Lower lobe of right lung (tissue), 2 donors: Measurements from ENCODE around the gene BORCS8. TPM values are rescaled to one million over a fixed set of nuclear protein-coding genes. Genes with fewer than 3 reads are reported as not detected.
"Not testable (repeated sequence)": the region's sequence is repeated elsewhere in the genome, so short reads cannot be mapped to it uniquely, and the experiment has no call there.

Source experiments
- ATAC-seq, 2 donors: fragments of 200-7000 bp; cut with Tn5 transposase; one replicate each; pipeline ENCODE4 v1.9.1; 2020 to 2022; ENCODE audit warnings: mild to moderate bottlenecking in 2 of 2, moderate library complexity in 2 of 2
- DNase-seq: peaks from one replicate; pipeline ENCODE4 v3.0.0-alpha.2; 2020
- H3K27ac ChIP-seq: fragments of 200-600 bp; one replicate; pipeline ENCODE4 v1.8.0; 2022
- H3K27me3 ChIP-seq: fragments of 200-600 bp; one replicate; pipeline ENCODE4 v1.8.0; 2022; ENCODE audit warnings: low read depth
- H3K36me3 ChIP-seq: fragments of 200-600 bp; one replicate; pipeline ENCODE4 v1.8.0; 2022; ENCODE audit warnings: mild to moderate bottlenecking
- H3K4me1 ChIP-seq: fragments of 200-600 bp; one replicate; pipeline ENCODE4 v1.8.0; 2022
- H3K4me3 ChIP-seq: fragments of 200-600 bp; one replicate; pipeline ENCODE4 v1.8.0; 2022; ENCODE audit warnings: mild to moderate bottlenecking
- H3K9me3 ChIP-seq: fragments of 200-600 bp; one replicate; pipeline ENCODE4 v1.8.0; 2022
- CTCF ChIP-seq: fragments of 200-600 bp; IDR thresholded peaks from one replicate; pipeline ENCODE4 v1.8.0; 2022; ENCODE audit warnings: antibody characterized with exemption, mild to moderate bottlenecking
- intact Hi-C: fragments of 100-400 bp; cut with DNase I; formaldehyde crosslinking; loops from one replicate; pipeline ENCODE4 v1.11.0; 2022
- total RNA-seq: library from RNA; stranded (reverse); fragmentation: NEBNext Ultra II Directional; extraction: Animal tissue kit (Norgen Biotek cat#: 25700); gene quantifications from one replicate; pipeline ENCODE4 v1.2.1, GENCODE V29; 2021
- donor health status: DM: no; HTN: yes; CAD: no; lungs with severe emphysema.

BORCS8 gene
- total RNA-seq, 1 donor from 2014 or later = 29.4 TPM

DNA sequence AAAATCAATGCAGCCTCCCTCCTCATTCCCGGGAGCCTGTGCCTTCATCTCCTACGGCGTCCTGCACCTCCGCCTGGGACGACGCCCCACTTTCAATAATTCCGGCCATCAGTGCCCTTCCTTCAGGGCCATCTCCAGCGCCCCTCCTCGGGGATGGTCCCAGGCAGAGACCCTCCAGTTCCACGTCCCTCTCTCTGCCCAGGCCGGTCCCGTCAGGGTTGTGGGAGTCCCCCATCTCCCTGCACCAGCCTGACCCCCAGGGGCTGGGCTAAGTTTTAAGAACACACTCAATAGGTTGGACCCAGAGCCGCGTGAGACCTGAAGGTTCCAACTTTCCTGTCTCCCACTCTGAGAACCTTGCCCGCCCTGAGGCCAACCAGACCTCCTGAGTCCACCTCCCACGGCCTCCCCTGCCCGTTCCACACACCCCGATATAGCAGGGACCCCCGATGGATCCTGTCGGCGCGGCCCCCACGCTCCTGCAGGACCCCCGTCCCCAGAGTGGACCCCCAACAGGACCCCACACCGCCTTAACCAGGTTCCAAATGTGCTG, 54.3 kb downstream of the BORCS8 start:
- DNase-seq = no peak
- Histone ChIP-seq H3K36me3 (no peaks in the 10 kb centered on the region), H3K4me3 (peak overlapping the region; percentile 85), H3K4me1 (peaks cover 10% of the 10 kb centered on the region), H3K27me3 (no peaks in the 10 kb centered on the region), H3K9me3 (no peaks in the 10 kb centered on the region), H3K27ac (peak overlapping the region; percentile 83)
- peak; percentile 7 to 34 for ATAC-seq
- TF ChIP-seq CTCF = no peak
- intact Hi-C loops = no loop called here

GRCh38 chr19:19135713-19136112, 56.2 kb downstream of the BORCS8 start:
- peaks cover 12% of the 10 kb centered on the region for H3K9me3 ChIP-seq
- ATAC-seq, H3K4me3 ChIP-seq, H3K27me3 ChIP-seq, H3K27ac ChIP-seq, intact Hi-C loops, H3K36me3 ChIP-seq, DNase-seq: not testable (repeated sequence)
- H3K4me1 ChIP-seq = peaks cover 10% of the 10 kb centered on the region

DNA sequence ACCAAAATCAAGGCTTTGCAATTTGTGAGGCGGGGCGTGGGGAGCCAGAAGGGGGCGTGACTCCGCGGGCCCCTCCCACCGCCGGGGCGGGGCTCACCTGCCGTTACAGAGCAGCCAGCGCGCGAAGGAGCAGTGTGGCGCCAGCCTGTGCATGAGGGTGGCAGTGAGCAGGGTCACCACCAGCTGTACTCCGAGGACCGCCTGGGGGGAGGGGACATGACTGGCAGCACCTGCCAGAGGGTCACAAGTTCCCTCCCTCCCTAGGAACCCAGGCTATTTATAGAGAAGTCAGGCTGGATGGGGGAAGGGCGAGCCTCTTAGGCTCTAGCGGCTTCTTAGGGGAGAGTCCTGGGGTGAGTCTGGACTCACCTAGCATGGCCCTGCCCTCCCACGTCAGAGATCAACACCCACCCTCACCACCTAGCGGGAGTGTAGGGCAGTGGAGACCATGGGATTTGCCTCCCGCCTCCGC, 57.2 kb downstream of the BORCS8 start:
- peak in 1 of 2 donors; percentile 36 for ATAC-seq
- H3K4me3 ChIP-seq = peak overlapping the region; percentile 23
- peak; percentile 67 for DNase-seq
- no peaks in the 10 kb centered on the region for H3K27me3 ChIP-seq
- peaks cover 12% of the 10 kb centered on the region for H3K9me3 ChIP-seq
- no peak for TF ChIP-seq CTCF
- intact Hi-C loops = no loop called here
- no peak overlapping the region for H3K27ac ChIP-seq
- H3K36me3 ChIP-seq = no peaks in the 10 kb centered on the region
- H3K4me1 ChIP-seq = peaks cover 10% of the 10 kb centered on the region

- Histone ChIP-seq H3K9me3 (peaks cover 12% of the 10 kb centered on the region), H3K36me3 (no peaks in the 10 kb centered on the region), H3K4me3 (no peak overlapping the region), H3K27me3 (no peaks in the 10 kb centered on the region), H3K4me1 (peaks cover 10% of the 10 kb centered on the region), H3K27ac (no peak overlapping the region)
- DNase-seq (no peak), ATAC-seq (no peak)
- intact Hi-C loops = no loop called here
- no peak for TF ChIP-seq CTCF
Observed at GRCh38 chr19:19133985-19134384, 58.0 kb downstream of the BORCS8 start.

GRCh38 chr19:19132912-19133311, 59.0 kb downstream of the BORCS8 start:
- Histone ChIP-seq H3K9me3 (peaks cover 12% of the 10 kb centered on the region), H3K4me3 (no peak overlapping the region), H3K27ac (no peak overlapping the region), H3K36me3 (no peaks in the 10 kb centered on the region), H3K27me3 (no peaks in the 10 kb centered on the region), H3K4me1 (peaks cover 10% of the 10 kb centered on the region)
- ATAC-seq (no peak), DNase-seq (no peak)
- intact Hi-C loops = no loop called here
- TF ChIP-seq CTCF = no peak

DNA sequence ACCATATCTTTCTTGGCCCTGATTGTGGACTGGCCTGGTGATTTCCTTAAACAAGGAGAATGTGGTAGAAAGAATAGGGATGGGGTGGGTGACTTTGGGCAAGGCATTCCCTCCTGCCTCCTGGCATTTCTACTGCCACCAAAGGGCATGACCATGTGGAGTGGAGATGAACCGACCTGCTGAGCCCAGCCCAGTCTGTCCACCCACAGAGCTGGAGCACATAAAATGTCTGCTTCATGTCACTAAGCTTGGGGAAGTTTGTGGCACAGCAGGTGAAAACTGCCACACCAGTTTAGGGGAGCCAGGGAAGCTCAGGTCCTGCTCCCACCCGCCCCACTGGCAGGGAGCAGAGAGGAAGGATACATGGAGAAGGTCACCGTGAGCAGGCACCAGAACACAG, 60.0 kb downstream of the BORCS8 start:
- no peaks in the 10 kb centered on the region for H3K36me3 ChIP-seq
- intact Hi-C loops = no loop called here
- ATAC-seq (no peak), DNase-seq (no peak)
- H3K27me3 ChIP-seq = no peaks in the 10 kb centered on the region
- H3K4me1 ChIP-seq = peaks cover 2% of the 10 kb centered on the region
- no peak overlapping the region for H3K27ac ChIP-seq
- no peak for TF ChIP-seq CTCF
- H3K9me3 ChIP-seq = peaks cover 12% of the 10 kb centered on the region
- H3K4me3 ChIP-seq = no peak overlapping the region

Other genes with a start within 250 kb of the BORCS8 start
- gene SUGP2, start 158.6 kb downstream of the BORCS8 start, total RNA-seq = 72.6 TPM
- 20.2 TPM for gene ARMC6, start 158.5 kb downstream of the BORCS8 start, total RNA-seq
- 16.3 TPM for gene SLC25A42, start 128.2 kb downstream of the BORCS8 start, total RNA-seq
- 28.1 TPM for gene TMEM161A, start 53.7 kb downstream of the BORCS8 start, total RNA-seq
- 2.7 TPM for gene MEF2B, start 21.9 kb downstream of the BORCS8 start, total RNA-seq
- 67.0 TPM for gene RFXANK, start 106 bp upstream of the BORCS8 start, total RNA-seq
- gene NR2C2AP, start 11.3 kb upstream of the BORCS8 start, total RNA-seq = 12.9 TPM
- gene NCAN, start 19.8 kb upstream of the BORCS8 start, total RNA-seq = not detected
- 0.65 TPM for gene TM6SF2, start 81.1 kb upstream of the BORCS8 start, total RNA-seq
- 41.4 TPM for gene SUGP1, start 128.4 kb upstream of the BORCS8 start, total RNA-seq
- gene MAU2, start 128.7 kb upstream of the BORCS8 start, total RNA-seq = 69.7 TPM
- gene GATAD2A, start 213.5 kb upstream of the BORCS8 start, total RNA-seq = 84.0 TPM